A549 (cell line): Measurements from ENCODE around the gene KPNA2. TPM values are rescaled to one million over a fixed set of nuclear protein-coding genes. Genes with fewer than 3 reads are reported as not detected.
"Not testable (repeated sequence)": the region's sequence is repeated elsewhere in the genome, so short reads cannot be mapped to it uniquely, and the experiment has no call there.

Experiments used
- ATAC-seq, 2 experiments: fragments of 200-7000 bp in 1 of 2; fragments of >200 bp in 1 of 2; cut with Nextera tagmentation in 1 of 2; cut with Tn5 transposase in 1 of 2; 3 replicates each; pipeline versions ENCODE4 v1.8.0 to v1.9.1; 2018 to 2020; ENCODE audit warnings: mild to moderate bottlenecking in 1 of 2, moderate library complexity in 1 of 2
- CTCF ChIA-PET: fragments of 300-600 bp; sonication (Branson Sonifier 250); formaldehyde crosslinking; extraction: SDS; loops from one replicate; lab custom pipeline; 2021; ENCODE audit warnings: antibody characterized with exemption, inconsistent platforms; lab: Yijun Ruan, JAX
- POLR2A ChIA-PET: fragments of 350-600 bp; formaldehyde crosslinking; extraction: SDS; loops from one replicate; lab custom pipeline; 2021; ENCODE audit warnings: antibody characterized with exemption, inconsistent platforms; lab: Yijun Ruan, JAX
- DNase-seq, 2 experiments: peaks; one replicate each; pipeline versions ENCODE4 v3.0.0 to v3.0.0-alpha.2; 2011 to 2016; ENCODE audit warnings: low read depth in 1 of 2, low spot score in 1 of 2
- FAIRE-seq: peaks from 2 replicates; lab custom pipeline; 2011; peaks lifted over from hg19 to GRCh38; lab: Jason Lieb, UNC
- H3K27ac ChIP-seq, 2 experiments: fragments of >200 bp; sonication (Bioruptor Twin); formaldehyde crosslinking; 3 replicates each; pipeline ENCODE4 v1.5.1; 2016 to 2017
- H3K4me1 ChIP-seq: fragments of >200 bp; sonication (Bioruptor Twin); formaldehyde crosslinking; 3 replicates; pipeline ENCODE4 v1.6.1; 2016
- H3K4me2 ChIP-seq: fragments of >200 bp; sonication (Bioruptor Twin); formaldehyde crosslinking; 3 replicates; pipeline ENCODE4 v1.6.1; 2016
- H3K4me3 ChIP-seq: fragments of >200 bp; sonication (Bioruptor Twin); formaldehyde crosslinking; 3 replicates; pipeline ENCODE4 v1.5.1; 2016
- H3K9me3 ChIP-seq: fragments of >200 bp; sonication (Bioruptor Twin); formaldehyde crosslinking; 3 replicates; pipeline ENCODE4 v1.6.1; 2016
- CBX2 ChIP-seq: fragments of 200-600 bp; sonication (generic); IDR thresholded peaks from 2 replicates; pipeline ENCODE4 v1.6.1; 2016; ENCODE audit warnings: low read depth, mild to moderate bottlenecking, borderline replicate concordance
- CEBPB ChIP-seq, 2 experiments: fragments of >200 bp in 1 of 2; sonication (Bioruptor Twin) in 1 of 2; formaldehyde crosslinking in 1 of 2; IDR thresholded peaks; 2 replicates each; pipeline ENCODE4 v1.6.1; 2012 to 2016
- CHD2 ChIP-seq: fragments of 150-350 bp; IDR thresholded peaks from 2 replicates; pipeline ENCODE4 v1.6.1; 2014; ENCODE audit warnings: low read length; ENCODE audit not compliant: partially characterized antibody
- FOSB ChIP-seq: fragments of 250-450 bp; sonication (Bioruptor Pico); IDR thresholded peaks from 2 replicates; pipeline ENCODE4 v1.5.0; 2020; ENCODE audit warnings: mild to moderate bottlenecking, moderate library complexity
- FOXS1 ChIP-seq: fragments of 250-450 bp; sonication (Bioruptor Pico); IDR thresholded peaks from 2 replicates; pipeline ENCODE4 v1.5.0; 2020; ENCODE audit warnings: mild to moderate bottlenecking, moderate library complexity
- HEYL ChIP-seq: fragments of 250-450 bp; sonication (Bioruptor Pico); IDR thresholded peaks from 2 replicates; pipeline ENCODE4 v1.8.0; 2021; ENCODE audit warnings: mild to moderate bottlenecking, moderate library complexity
- HOXB5 ChIP-seq: fragments of 250-450 bp; sonication (Bioruptor Pico); IDR thresholded peaks from 2 replicates; pipeline ENCODE4 v1.5.0; 2020; ENCODE audit warnings: mild to moderate bottlenecking, moderate library complexity
- KDM1A ChIP-seq: fragments of 200-600 bp; sonication (generic); IDR thresholded peaks from 2 replicates; pipeline ENCODE4 v1.6.1; 2016; ENCODE audit warnings: low read depth, mild to moderate bottlenecking
- KDM5A ChIP-seq: fragments of 200-600 bp; sonication (generic); IDR thresholded peaks from 2 replicates; pipeline ENCODE4 v1.6.1; 2016; ENCODE audit warnings: antibody characterized with exemption, mild to moderate bottlenecking
- MAX ChIP-seq: IDR thresholded peaks from 2 replicates; pipeline ENCODE4 v1.6.1; 2012
- MAZ ChIP-seq: fragments of 150-350 bp; IDR thresholded peaks from 2 replicates; pipeline ENCODE4 v1.6.1; 2014; ENCODE audit warnings: antibody characterized with exemption, low read depth, low read length, borderline replicate concordance
- NPAS2 ChIP-seq: fragments of 250-450 bp; sonication (Bioruptor Pico); IDR thresholded peaks from 2 replicates; pipeline ENCODE4 v1.8.0; 2022; ENCODE audit warnings: mild to moderate bottlenecking, moderate library complexity, borderline replicate concordance
- PHF8 ChIP-seq: fragments of 200-600 bp; sonication (generic); IDR thresholded peaks from 2 replicates; pipeline ENCODE4 v1.6.1; 2016; ENCODE audit warnings: low read depth, mild to moderate bottlenecking, antibody characterized with exemption, moderate library complexity, borderline replicate concordance
- RARB ChIP-seq: fragments of 250-450 bp; sonication (Bioruptor Pico); IDR thresholded peaks from 2 replicates; pipeline ENCODE4 v1.8.0; 2021; ENCODE audit warnings: mild to moderate bottlenecking, moderate library complexity
- REST ChIP-seq: fragments of 200-600 bp; sonication (generic); IDR thresholded peaks from 2 replicates; pipeline ENCODE4 v1.6.1; 2016; ENCODE audit warnings: antibody characterized with exemption, mild to moderate bottlenecking, moderate library complexity
- TFCP2L1 ChIP-seq: fragments of 250-450 bp; sonication (Bioruptor Pico); IDR thresholded peaks from 2 replicates; pipeline ENCODE4 v1.5.0; 2021; ENCODE audit warnings: mild to moderate bottlenecking
- TP53 ChIP-seq: fragments of 250-450 bp; sonication (Bioruptor Pico); IDR thresholded peaks from 2 replicates; pipeline ENCODE4 v1.5.0; 2021; ENCODE audit warnings: mild to moderate bottlenecking, moderate library complexity
- ZFP36 ChIP-seq: fragments of 450-650 bp; IDR thresholded peaks from 2 replicates; pipeline ENCODE4 v1.6.1; 2014; ENCODE audit warnings: borderline replicate concordance; ENCODE audit not compliant: partially characterized antibody
- ZSCAN20 ChIP-seq: fragments of 250-450 bp; sonication (Bioruptor Pico); IDR thresholded peaks from 2 replicates; pipeline ENCODE4 v1.8.0; 2022; ENCODE audit warnings: mild to moderate bottlenecking, moderate library complexity
- WGBS: methylation state at CpG from one replicate; pipeline ENCODE4 v1.1.6; 2017; ENCODE audit errors: missing lambda C conversion rate; 5-methylcytosine and 5-hydroxymethylcytosine counted together
- polyA plus RNA-seq, 4 experiments: library from polyadenylated mRNA; depleted of rRNA in 3 of 4; stranded (reverse); fragments of >200 nt; fragmentation: RNase III in 1 of 4; extraction: RNeasy Plus Mini Kit Qiagen cat#74134 plus additional on column Dnase treatment in 1 of 4; gene quantifications; 2 replicates in 3 of 4; 3 replicates in 1 of 4; pipeline ENCODE4 v1.2.3, GENCODE V29; 2011 to 2017
- TF ChIP-seq, protein P1 (sequence below): IDR thresholded peaks from 2 replicates; pipeline ENCODE4 v1.6.1; 2012; ENCODE audit warnings: low read depth, borderline replicate concordance
- TF ChIP-seq, protein P2 (sequence below): fragments of >200 bp; sonication (Bioruptor Twin); formaldehyde crosslinking; IDR thresholded peaks from 2 replicates; pipeline ENCODE4 v1.6.1; 2016

The KPNA2 gene
- polyA plus RNA-seq, 2 of the 4 experiments (the other 2 are of a cell fraction): 382 to 700 TPM

GRCh38 chr17:68020409-68020756 is 15.2 kb upstream of the KPNA2 start:
- 3% methylated on average over 12 of the region's 12 CpGs for WGBS
- Histone ChIP-seq H3K9me3 (no peaks in the 10 kb centered on the region), H3K4me2 (peak overlapping the region; percentile 75), H3K27ac (peak overlapping the region; percentile 84 to 87), H3K4me1 (peaks cover 9% of the 10 kb centered on the region; the same call in 2 of the 3 replicates)
- ATAC-seq (peak in 1 of 2 experiments; percentile 52; a peak in 2 of 6 replicates), DNase-seq (no peak), FAIRE-seq (no peak)
- POLR2A ChIA-PET: interaction anchor here (0.6 to 1.9 kb wide), 8 partner anchors 8 to 1382 kb away, joined by 5 to 21 read pairs (median 9); partner anchors contain the start of genes C17orf58, KPNA2 and WIPI1
- CTCF ChIA-PET: interaction anchor here (1.0 to 1.9 kb wide), 10 partner anchors 9 to 58 kb away, joined by 3 to 12 read pairs (median 6); partner anchors contain the start of gene KPNA2
- TF ChIP-seq, protein P1, sequence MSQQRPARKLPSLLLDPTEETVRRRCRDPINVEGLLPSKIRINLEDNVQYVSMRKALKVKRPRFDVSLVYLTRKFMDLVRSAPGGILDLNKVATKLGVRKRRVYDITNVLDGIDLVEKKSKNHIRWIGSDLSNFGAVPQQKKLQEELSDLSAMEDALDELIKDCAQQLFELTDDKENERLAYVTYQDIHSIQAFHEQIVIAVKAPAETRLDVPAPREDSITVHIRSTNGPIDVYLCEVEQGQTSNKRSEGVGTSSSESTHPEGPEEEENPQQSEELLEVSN: no peak
- TF ChIP-seq PHF8: peak; percentile 24; the same call in 1 of the 2 replicates
- no peak for TF ChIP-seq KDM5A
- no peak for TF ChIP-seq REST
- TF ChIP-seq, all 56 proteins: peak for 1
- peak overlapping the region; percentile 48 for H3K4me3 ChIP-seq

- CTCF ChIA-PET: interaction anchor here (1.3 to 1.9 kb wide), 7 partner anchors 9 to 59 kb away, joined by 3 to 12 read pairs (median 8); no protein-coding TSS in a partner anchor
- H3K4me2 ChIP-seq: peak overlapping the region; percentile 75
- FAIRE-seq: not testable (repeated sequence)
Observed at GRCh38 chr17:68020791-68021190, 14.7 kb upstream of the KPNA2 start.

DNA sequence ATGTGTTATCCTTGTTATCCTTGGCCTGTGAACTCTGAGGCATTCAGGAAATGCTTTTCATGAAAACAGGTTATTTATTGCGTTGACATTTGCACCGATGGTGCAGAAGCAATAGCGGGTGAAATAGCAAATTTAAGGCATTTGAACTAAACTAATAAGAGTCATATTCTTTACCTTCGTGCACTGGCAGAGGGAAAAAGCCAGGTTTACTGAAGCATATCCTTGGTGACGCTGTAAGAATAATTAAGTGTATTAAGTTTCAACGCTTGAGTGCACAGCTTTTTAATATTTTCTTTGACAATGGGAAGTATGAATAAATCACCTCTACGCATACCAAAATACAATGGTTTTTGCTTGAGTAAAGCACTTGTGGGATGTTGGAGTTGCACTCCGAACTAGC is 13.6 kb upstream of the KPNA2 start:
- DNase-seq (no peak), FAIRE-seq (no peak), ATAC-seq (no peak)
- H3K4me3 ChIP-seq: no peak overlapping the region
- peaks cover 9% of the 10 kb centered on the region; the same call in 2 of the 3 replicates for H3K4me1 ChIP-seq
- H3K9me3 ChIP-seq: no peaks in the 10 kb centered on the region
- CTCF ChIA-PET: interaction anchor here (1.4 kb wide), 1 partner anchor 11 kb away, joined by 3 read pairs; no protein-coding TSS in a partner anchor
- TF ChIP-seq HEYL (no peak), MAZ (no peak), TP53 (CRISPR knock-in tag) (no peak), CHD2 (no peak), CBX2 (no peak), MAX (no peak), CEBPB (IDR thresholded peaks at IDR 0.05) (no peak), TFCP2L1 (no peak), NPAS2 (CRISPR knock-in tag) (no peak), KDM1A (no peak), ZFP36 (no peak), RARB (CRISPR knock-in tag) (no peak), ZSCAN20 (no peak), PHF8 (no peak), FOXS1 (CRISPR knock-in tag) (no peak), FOSB (CRISPR knock-in tag) (no peak), HOXB5 (CRISPR knock-in tag) (no peak)
- TF ChIP-seq, protein P2, sequence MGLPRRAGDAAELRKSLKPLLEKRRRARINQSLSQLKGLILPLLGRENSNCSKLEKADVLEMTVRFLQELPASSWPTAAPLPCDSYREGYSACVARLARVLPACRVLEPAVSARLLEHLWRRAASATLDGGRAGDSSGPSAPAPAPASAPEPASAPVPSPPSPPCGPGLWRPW: no peak
- no peak overlapping the region for H3K27ac ChIP-seq
- POLR2A ChIA-PET: no interaction called here
- 91% methylated on average over 8 of the region's 8 CpGs for WGBS
- H3K4me2 ChIP-seq: no peak overlapping the region

More at GRCh38 chr17:68020791-68021190, 14.7 kb upstream of the KPNA2 start:
- POLR2A ChIA-PET: interaction anchor here (0.6 to 1.9 kb wide), 6 partner anchors 8 to 1382 kb away, joined by 5 to 21 read pairs (median 14); partner anchors contain the start of genes C17orf58 and KPNA2
- DNase-seq, H3K9me3 ChIP-seq, ATAC-seq, H3K4me1 ChIP-seq: not testable (repeated sequence)
- 81% methylated on average over 13 of the region's 13 CpGs for WGBS
- H3K4me3 ChIP-seq: peak overlapping the region; percentile 48
- peak overlapping the region; percentile 84 to 87 for H3K27ac ChIP-seq
